ENCODE data around the gene C10orf71. TPM values are rescaled to one million over a fixed set of nuclear protein-coding genes. Genes with fewer than 3 reads are reported as not detected.

C10orf71 gene
- total and polyA plus RNA-seq, 2 donors (not counting 1 experiment from before 2014, with no cell fraction given): not detected

- Histone ChIP-seq H3K27me3 (replicated peaks in 1 of 4; ENCODE audit: control extremely low read depth in 1 of 4, control insufficient read depth in 3 of 4, insufficient read depth in 4 of 4, low read length in 3 of 4) (peaks cover 0 to 4% (median 2%) of the 10 kb centered on the region in 4 experiments), H3K27ac (ENCODE audit: low read length in 2 of 2) (no peak overlapping the region), H3K9me3 (ENCODE audit: control extremely low read depth in 1 of 3, control insufficient read depth in 2 of 3, insufficient read depth in 1 of 3, low read length in 2 of 3) (peaks cover 0 to 3% (median 0%) of the 10 kb centered on the region in 3 donors), H3K36me3 (replicated peaks in 1 of 2; ENCODE audit: control extremely low read depth in 1 of 2, control insufficient read depth in 1 of 2, extremely low read depth in 1 of 2, insufficient read depth in 2 of 2, low read length in 1 of 2) (no peaks in the 10 kb centered on the region), H3K4me2 (replicated peaks; ENCODE audit: low read depth, low read length, poor library complexity, severe bottlenecking) (no peak overlapping the region), H3K4me3 (ENCODE audit: control extremely low read depth in 1 of 5, extremely low read depth in 1 of 5, insufficient read depth in 1 of 5, low read depth in 2 of 5, low read length in 4 of 5) (no peak overlapping the region), H2AFZ (ENCODE audit: insufficient read depth, low read depth, low read length, poor library complexity, severe bottlenecking) (no peak overlapping the region), H3K79me2 (ENCODE audit: control insufficient read depth, insufficient read depth, low read length) (no peaks in the 10 kb centered on the region), H3K4me1 (ENCODE audit: control insufficient read depth in 2 of 2, insufficient read depth in 2 of 2, low read length in 2 of 2) (peaks cover 37 to 46% of the 10 kb centered on the region in 2 donors), H3K9ac (ENCODE audit: low read length) (no peak overlapping the region), H4K20me1 (ENCODE audit: control insufficient read depth, insufficient read depth, low read length, poor library complexity, severe bottlenecking) (no peaks in the 10 kb centered on the region)
- intact Hi-C loops (cut with micrococcal nuclease): loop anchor here (5.0 kb wide), 1 partner anchor 75 kb away; no protein-coding TSS in a partner anchor
- CTCF ChIA-PET: no interaction called here
- WGBS (ENCODE audit: insufficient coverage): 91% methylated on average over 9 of the region's 11 CpGs
- TF ChIP-seq CTCF (IDR thresholded peaks at IDR 0.05) (no peak), EZH2 (IDR thresholded peaks at IDR 0.05; ENCODE audit: borderline replicate concordance, insufficient read depth, low read depth, low read length, poor library complexity, severe bottlenecking) (no peak)
- ATAC-seq (ENCODE audit: low read depth) (no peak), DNase-seq (no peak)
- Mint-ChIP-seq H3K27me3 (peaks cover 4% of the 10 kb centered on the region), H3K9me3 (ENCODE audit: insufficient read depth) (no peaks in the 10 kb centered on the region), H3K4me1 (peaks cover 12% of the 10 kb centered on the region), H3K4me3 (no peak overlapping the region), H3K27ac (no peak overlapping the region)
- POLR2A ChIA-PET: no interaction called here
These were observed 41.2 kb upstream of the C10orf71 start for GRCh38 chr10:49257626-49258349.

GRCh38 chr10:49258350-49258683 lies 40.7 kb upstream of the C10orf71 start:
- ATAC-seq (ENCODE audit: low read depth) (no peak), DNase-seq (no peak)
- Mint-ChIP-seq H3K4me1 (peaks cover 12% of the 10 kb centered on the region), H3K9me3 (ENCODE audit: insufficient read depth) (no peaks in the 10 kb centered on the region), H3K27me3 (peaks cover 6% of the 10 kb centered on the region), H3K4me3 (no peak overlapping the region), H3K27ac (no peak overlapping the region)
- Histone ChIP-seq H3K4me2 (replicated peaks; ENCODE audit: low read depth, low read length, poor library complexity, severe bottlenecking) (no peak overlapping the region), H3K4me1 (ENCODE audit: control insufficient read depth in 2 of 2, insufficient read depth in 2 of 2, low read length in 2 of 2) (peaks cover 34 to 42% of the 10 kb centered on the region in 2 donors), H3K27ac (ENCODE audit: low read length in 2 of 2) (no peak overlapping the region), H3K79me2 (ENCODE audit: control insufficient read depth, insufficient read depth, low read length) (no peaks in the 10 kb centered on the region), H4K20me1 (ENCODE audit: control insufficient read depth, insufficient read depth, low read length, poor library complexity, severe bottlenecking) (no peaks in the 10 kb centered on the region), H3K4me3 (ENCODE audit: control extremely low read depth in 1 of 5, extremely low read depth in 1 of 5, insufficient read depth in 1 of 5, low read depth in 2 of 5, low read length in 4 of 5) (no peak overlapping the region), H3K9me3 (ENCODE audit: control extremely low read depth in 1 of 3, control insufficient read depth in 2 of 3, insufficient read depth in 1 of 3, low read length in 2 of 3) (peaks cover 0 to 3% (median 0%) of the 10 kb centered on the region in 3 donors), H3K27me3 (replicated peaks in 1 of 4; ENCODE audit: control extremely low read depth in 1 of 4, control insufficient read depth in 3 of 4, insufficient read depth in 4 of 4, low read length in 3 of 4) (peaks cover 0 to 5% (median 2%) of the 10 kb centered on the region in 4 experiments), H2AFZ (ENCODE audit: insufficient read depth, low read depth, low read length, poor library complexity, severe bottlenecking) (no peak overlapping the region), H3K36me3 (replicated peaks in 1 of 2; ENCODE audit: control extremely low read depth in 1 of 2, control insufficient read depth in 1 of 2, extremely low read depth in 1 of 2, insufficient read depth in 2 of 2, low read length in 1 of 2) (no peaks in the 10 kb centered on the region), H3K9ac (ENCODE audit: low read length) (no peak overlapping the region)
- CTCF ChIA-PET: no interaction called here
- POLR2A ChIA-PET: no interaction called here
- intact Hi-C loops (cut with micrococcal nuclease): loop anchor here (5.0 kb wide), 1 partner anchor 76 kb away; no protein-coding TSS in a partner anchor
- TF ChIP-seq CTCF (IDR thresholded peaks at IDR 0.05) (no peak), EZH2 (IDR thresholded peaks at IDR 0.05; ENCODE audit: borderline replicate concordance, insufficient read depth, low read depth, low read length, poor library complexity, severe bottlenecking) (no peak)
